GM21576 (cell line): ENCODE measurements around the gene MFN2.
"Not testable (repeated sequence)": the region's sequence is repeated elsewhere in the genome, so short reads cannot be mapped to it uniquely, and the experiment has no call there.

Experiments used
- ATAC-seq: cut with Tn5 transposase; IDR thresholded peaks from one replicate; pipeline ENCODE4 v1.9.1; 2021; ENCODE audit warnings: mild to moderate bottlenecking, moderate library complexity; ENCODE audit not compliant: unreplicated experiment

MFN2 gene

GRCh38 chr1:11979851-11980675 is at the start of gene MFN2:
TSS of gene MFN2 (plus strand) at chr1:11980444. CDS start at chr1:11989169, 8,725 bp downstream.
- ATAC-seq, result peak; percentile 91

GRCh38 chr1:11930571-11931445 is 49.4 kb upstream of the MFN2 start:
- no peak for ATAC-seq

- ATAC-seq, result no peak
Observed at GRCh38 chr1:11931845-11932244, 48.4 kb upstream of the MFN2 start.

DNA sequence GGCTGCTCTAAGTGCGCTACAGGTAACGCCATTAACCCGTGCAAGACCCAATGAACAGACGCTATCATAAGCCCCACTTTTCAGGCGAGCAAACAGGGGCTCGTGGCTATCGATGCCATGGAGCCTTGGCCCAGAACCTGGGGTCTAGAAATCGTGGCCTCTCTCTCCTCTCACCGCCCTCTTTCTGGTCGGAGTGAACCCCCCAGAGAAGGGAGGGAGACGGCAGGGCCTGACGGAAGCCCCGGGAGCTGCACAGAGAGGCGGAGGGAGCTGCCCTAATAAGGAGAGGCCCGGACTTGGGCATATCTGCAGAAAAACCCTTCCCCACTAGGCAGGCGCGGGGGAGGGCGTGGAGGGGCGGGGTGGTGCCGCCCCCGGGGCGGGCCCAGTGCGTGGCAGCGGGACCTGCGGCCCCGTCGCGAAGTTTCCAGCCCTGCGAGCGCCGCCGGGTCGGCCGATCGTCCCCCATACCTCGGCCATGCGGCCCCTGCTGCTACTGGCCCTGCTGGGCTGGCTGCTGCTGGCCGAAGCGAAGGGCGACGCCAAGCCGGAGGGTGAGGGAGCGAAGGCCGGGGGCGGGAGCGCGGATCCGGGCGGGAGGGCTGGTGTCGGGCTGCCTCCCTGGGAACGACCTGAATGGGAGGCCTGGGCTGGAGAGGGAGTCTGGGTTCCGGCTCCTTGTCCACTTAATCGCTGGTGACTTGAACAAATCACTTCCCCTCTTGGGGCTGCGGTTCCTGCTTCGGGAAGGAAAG is 45.8 kb upstream of the MFN2 start, which contains the start of gene PLOD1:
TSS of gene PLOD1 (plus strand) at position 416 of the 755 bp plus-strand sequence. CDS start at position 479, 63 bp downstream.
- ATAC-seq, result peak; percentile 77

DNA sequence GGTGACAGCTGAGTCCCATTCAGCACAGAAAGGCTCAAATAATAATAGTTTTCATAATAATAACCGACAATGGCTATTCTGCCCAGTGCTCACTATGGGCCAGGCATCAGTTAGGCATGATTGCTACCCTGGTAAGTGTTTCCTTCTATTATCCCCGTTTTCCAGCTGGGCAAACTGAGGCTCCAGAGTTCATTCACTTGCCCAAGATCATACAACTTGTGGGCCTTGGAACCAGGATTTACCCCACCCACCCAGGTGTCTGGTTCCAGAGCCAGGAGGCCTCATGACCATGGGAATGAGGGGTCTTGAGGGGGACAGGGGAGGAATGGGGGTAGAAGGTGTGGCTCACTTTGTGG is 45.2 kb upstream of the MFN2 start:
- ATAC-seq, result no peak

DNA sequence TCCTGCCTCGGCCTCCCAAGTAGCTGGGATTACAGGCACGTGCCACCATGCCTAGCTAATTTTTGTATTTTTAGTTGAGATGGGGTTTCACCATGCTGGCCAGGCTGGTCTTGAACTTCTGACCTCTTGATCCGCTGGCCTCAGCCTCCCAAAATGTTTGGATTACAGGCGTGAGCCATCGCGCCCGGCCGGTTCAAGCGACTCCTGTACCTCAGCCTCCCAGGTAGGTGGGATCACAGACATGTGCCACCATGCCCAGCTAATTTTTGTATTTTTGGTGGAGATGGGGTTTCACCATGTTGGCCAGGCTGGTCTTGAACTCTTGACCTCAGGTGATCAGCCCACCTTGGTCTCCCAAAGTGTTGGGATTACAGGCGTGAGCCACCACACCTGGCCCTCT is 44.5 kb upstream of the MFN2 start:
- ATAC-seq, result not testable (repeated sequence)

- ATAC-seq, result no peak
Observed at GRCh38 chr1:11938722-11939526, 41.3 kb upstream of the MFN2 start.

DNA sequence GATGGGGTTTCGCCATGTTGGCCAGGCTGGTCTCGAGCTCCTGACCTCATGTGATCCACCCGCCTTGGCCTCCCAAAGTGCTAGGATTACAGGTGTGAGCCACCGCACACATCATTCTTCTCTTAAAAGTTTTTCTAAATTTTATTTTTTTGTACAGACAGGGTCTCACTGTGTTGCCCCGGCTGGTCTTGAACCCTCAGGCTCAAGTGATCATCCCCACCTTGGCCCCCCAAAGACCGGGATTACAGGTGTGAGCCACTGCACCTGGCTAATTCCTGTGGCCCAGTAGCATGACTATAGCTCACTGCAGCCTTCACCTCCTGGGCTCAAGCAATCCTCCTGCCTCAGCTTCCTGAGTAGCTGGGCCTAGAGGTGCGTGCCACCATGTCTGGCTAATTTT is 40.5 kb upstream of the MFN2 start:
- ATAC-seq, result not testable (repeated sequence)

- ATAC-seq, result no peak
Observed at GRCh38 chr1:11940260-11940921, 39.9 kb upstream of the MFN2 start.

GRCh38 chr1:11942280-11942679 is 38.0 kb upstream of the MFN2 start:
- ATAC-seq, result no peak

DNA sequence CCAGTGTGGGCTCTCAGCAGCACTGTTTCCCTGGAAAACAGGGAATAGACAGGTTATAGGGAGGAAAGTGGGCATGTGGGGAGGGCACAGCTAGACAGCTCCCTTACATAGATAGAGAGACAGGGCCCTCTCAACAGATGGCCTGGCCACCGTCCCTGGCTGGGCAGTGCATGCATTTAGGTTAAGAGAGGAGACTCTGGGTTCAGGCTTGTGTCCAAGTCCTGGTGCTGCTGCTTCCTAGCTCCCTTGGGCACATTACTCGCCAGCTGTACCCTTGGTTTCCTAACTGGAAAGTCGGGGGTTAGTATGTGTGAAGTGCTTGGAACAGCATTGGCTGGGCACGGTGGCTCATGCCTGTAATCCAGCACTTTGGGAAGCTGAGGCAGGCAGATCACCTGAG is 36.6 kb upstream of the MFN2 start:
- no peak for ATAC-seq

DNA sequence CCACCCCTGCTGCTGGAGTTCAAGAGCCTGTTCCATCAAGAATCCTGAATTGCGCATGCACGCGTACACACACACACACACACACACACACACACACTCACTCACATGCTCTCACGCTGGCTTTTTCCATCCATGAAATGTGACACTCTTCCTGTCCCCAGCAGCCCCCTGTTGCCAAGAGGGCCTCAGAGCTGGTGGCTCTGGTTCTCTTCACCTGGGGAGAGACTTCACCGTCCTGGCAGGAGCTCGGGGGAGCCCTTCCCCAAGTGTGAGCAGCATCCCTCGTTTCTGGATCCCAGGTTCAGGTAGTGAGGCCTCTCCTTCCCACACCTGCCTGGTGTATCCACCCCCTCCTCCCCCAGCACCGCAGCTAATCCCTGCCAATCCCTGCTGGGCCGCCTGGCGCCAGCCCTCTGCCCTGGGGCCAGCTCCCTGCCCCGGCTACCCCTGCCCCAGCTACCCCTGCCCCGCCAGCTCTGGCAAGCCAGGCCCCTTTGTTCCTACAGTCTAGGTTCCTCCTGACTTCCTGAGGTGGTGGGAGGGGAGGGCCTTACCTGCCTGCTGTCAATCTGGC is 35.8 kb upstream of the MFN2 start:
- ATAC-seq, result no peak

GRCh38 chr1:11946647-11947046 is 33.6 kb upstream of the MFN2 start:
- ATAC-seq, result no peak

DNA sequence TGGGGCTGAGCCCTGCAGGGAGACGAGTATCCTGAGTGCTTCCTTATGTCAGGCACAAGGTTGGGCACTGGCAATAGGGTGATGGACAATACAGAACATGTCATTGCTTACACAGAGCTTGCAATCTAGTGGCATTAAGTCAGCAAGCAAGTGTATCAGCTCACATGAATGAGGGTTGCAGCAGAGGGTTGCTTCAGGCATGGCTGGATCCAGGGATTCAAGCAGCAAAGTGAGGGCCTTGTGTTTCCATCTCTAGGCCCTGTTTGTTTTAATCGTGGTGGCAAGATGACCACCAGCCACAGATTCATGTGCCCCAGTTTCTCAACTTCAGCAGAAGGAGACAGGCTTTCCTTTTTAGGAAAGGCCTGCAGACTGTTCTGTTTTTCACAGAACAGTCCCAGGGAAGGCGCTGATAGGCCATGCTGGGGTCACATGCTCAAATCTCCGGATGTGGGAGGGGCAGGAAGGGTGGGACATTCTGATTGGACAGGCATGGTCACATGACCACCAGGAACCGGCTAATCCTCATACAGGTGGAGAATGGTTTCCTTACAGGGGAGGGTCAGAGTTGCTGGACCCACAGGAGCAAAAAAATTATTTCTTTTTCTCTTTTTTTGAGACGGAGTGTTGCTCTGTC is 31.3 kb upstream of the MFN2 start:
- ATAC-seq, result no peak

GRCh38 chr1:11951901-11952300 is 28.3 kb upstream of the MFN2 start:
- no peak for ATAC-seq

DNA sequence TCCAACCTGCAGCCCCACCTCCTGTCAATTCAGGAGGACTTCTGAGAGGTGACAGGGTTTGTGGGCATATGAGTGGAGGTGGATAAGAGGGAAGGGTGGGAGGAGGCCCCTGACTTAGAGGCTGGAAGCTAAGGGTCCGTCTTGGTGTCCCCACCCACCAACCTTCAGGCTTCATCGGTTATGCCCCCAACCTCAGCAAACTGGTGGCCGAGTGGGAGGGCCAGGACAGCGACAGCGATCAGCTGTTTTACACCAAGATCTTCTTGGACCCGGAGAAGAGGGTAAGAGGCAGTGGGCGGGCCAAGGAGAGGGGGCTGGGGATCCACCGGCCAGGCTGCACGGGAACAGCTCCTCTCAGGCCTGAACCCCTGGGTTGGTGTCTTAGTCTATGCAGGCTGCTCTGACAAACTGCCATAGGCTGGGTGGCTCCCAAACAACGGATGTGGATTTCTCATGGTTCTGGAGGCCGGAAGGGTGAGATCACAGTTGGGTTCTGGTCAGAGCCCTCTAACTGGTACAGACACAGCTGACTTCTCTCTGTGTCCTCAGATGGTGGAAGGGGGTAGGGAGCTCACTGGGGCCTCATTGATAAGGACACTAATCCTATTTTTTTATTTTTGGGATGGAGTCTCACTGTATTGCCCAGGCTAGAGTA is 27.7 kb upstream of the MFN2 start:
- no peak for ATAC-seq

DNA sequence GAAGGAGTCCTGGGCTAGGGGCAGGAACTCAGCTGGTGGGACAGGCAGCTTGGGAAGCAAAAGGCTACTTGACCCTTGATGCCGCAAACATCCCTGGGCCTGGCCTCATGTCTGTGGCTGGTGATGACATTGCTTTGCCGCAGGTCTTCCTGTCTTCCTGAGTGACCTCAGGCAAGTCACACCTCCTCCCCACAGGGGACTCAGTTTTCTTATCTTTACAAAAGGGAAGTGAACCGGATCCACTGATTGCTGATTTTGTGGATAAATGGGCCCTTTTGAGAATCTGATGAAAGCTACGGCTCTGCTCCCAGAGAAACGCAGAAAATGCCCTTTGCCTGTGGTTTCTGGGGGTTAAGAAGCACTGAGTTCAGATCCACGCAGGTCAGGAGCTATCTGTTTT is 25.0 kb upstream of the MFN2 start:
- ATAC-seq, result no peak

GRCh38 chr1:11957398-11957797 is 22.8 kb upstream of the MFN2 start:
- no peak for ATAC-seq
